Body of pancreas (tissue), 4 donors: ENCODE results near the gene BORCS6. TPM values are rescaled to one million over a fixed set of nuclear protein-coding genes. Genes with fewer than 3 reads are reported as not detected.

Source experiments
- ATAC-seq: fragments of 150-250 bp; one replicate; pipeline ENCODE4 v1.9.1; 2016
- DNase-seq, 4 donors: peaks; one replicate each; pipeline ENCODE4 v3.0.0-alpha.2; 2019
- H3K27ac ChIP-seq, 4 donors: fragments of 200-600 bp; sonication (generic); 1 replicate in 3 of 4; 2 replicates in 1 of 4; pipeline versions ENCODE4 v1.5.1 to v1.6.1; 2016 to 2019; ENCODE audit warnings: mild to moderate bottlenecking in 1 of 4, mixed read lengths in 1 of 4, moderate library complexity in 1 of 4
- H3K27me3 ChIP-seq, 2 donors: fragments of 200-600 bp; sonication (generic); one replicate each; pipeline ENCODE4 v1.6.0; 2016; ENCODE audit warnings: mild to moderate bottlenecking in 1 of 2
- H3K36me3 ChIP-seq, 2 donors: fragments of 200-600 bp; sonication (generic); replicated peaks in 1 of 2; 2 replicates each; pipeline ENCODE4 v1.5.1; 2016; ENCODE audit warnings: low read depth in 2 of 2; ENCODE audit not compliant: insufficient read depth in 1 of 2
- H3K4me1 ChIP-seq: fragments of 200-600 bp; sonication (generic); one replicate; pipeline ENCODE4 v1.6.0; 2016
- H3K4me3 ChIP-seq, 2 donors: fragments of 200-600 bp; sonication (generic); 1 replicate in 1 of 2; 2 replicates in 1 of 2; pipeline ENCODE4 v1.5.1; 2016 to 2019
- H3K9me3 ChIP-seq, 3 donors: fragments of 200-600 bp; sonication (generic); 1 replicate in 2 of 3; 2 replicates in 1 of 3; pipeline ENCODE4 v1.5.1; 2016
- CTCF ChIP-seq, 7 experiments: fragments of 450-650 bp in 4 of 7; fragments of 200-600 bp in 3 of 7; sonication (generic) in 3 of 7; IDR thresholded peaks; one replicate each; pipeline ENCODE4 v1.5.1; 2016 to 2019; ENCODE audit warnings: antibody characterized with exemption in 7 of 7
- POLR2A ChIP-seq, 3 donors: fragments of 450-650 bp; IDR thresholded peaks; one replicate each; pipeline ENCODE4 v1.6.1; 2016; ENCODE audit warnings: antibody characterized with exemption in 3 of 3, mild to moderate bottlenecking in 2 of 3
- WGBS, 2 donors: methylation state at CpG; one replicate each; pipeline ENCODE4 v1.1.5; 2017; 5-methylcytosine and 5-hydroxymethylcytosine counted together
- intact Hi-C: fragments of 100-400 bp; cut with DNase I; formaldehyde crosslinking; loops from one replicate; pipeline ENCODE4 v1.15.1; 2023
- total RNA-seq, 2 donors: library from RNA; depleted of rRNA; stranded (reverse); fragments of >200 nt; gene quantifications; one replicate each; pipeline ENCODE4 v1.1.0, GENCODE V29; 2016

Gene BORCS6
- total RNA-seq, 2 donors from 2014 or later = 11.9 to 16.2 TPM

- Histone ChIP-seq H3K36me3 (no peaks in the 10 kb centered on the region), H3K4me3 (no peak overlapping the region), H3K9me3 (no peaks in the 10 kb centered on the region), H3K27me3 (no peaks in the 10 kb centered on the region), H3K27ac (no peak overlapping the region), H3K4me1 (peaks cover 17% of the 10 kb centered on the region)
- intact Hi-C loops = no loop called here
- 91 to 93% methylated on average over 11 to 12 of the region's 12 CpGs for WGBS, 2 donors
- TF ChIP-seq CTCF (IDR thresholded peaks at IDR 0.05) (no peak), POLR2A (IDR thresholded peaks at IDR 0.05) (no peak)
- ATAC-seq (no peak), DNase-seq (no peak)
Observed at GRCh38 chr17:8206536-8206935, 16.6 kb upstream of the BORCS6 start.

GRCh38 chr17:8204761-8205555 lies 15.0 kb upstream of the BORCS6 start:
- Histone ChIP-seq H3K27me3 (no peaks in the 10 kb centered on the region), H3K4me3 (no peak overlapping the region), H3K36me3 (no peaks in the 10 kb centered on the region), H3K9me3 (no peaks in the 10 kb centered on the region), H3K27ac (no peak overlapping the region), H3K4me1 (peaks cover 3% of the 10 kb centered on the region)
- DNase-seq (no peak), ATAC-seq (no peak)
- no peak for TF ChIP-seq CTCF (IDR thresholded peaks at IDR 0.05)
- WGBS, 2 donors = 82 to 84% methylated on average over 15 to 18 of the region's 19 CpGs
- intact Hi-C loops = no loop called here

- H3K36me3 ChIP-seq = no peaks in the 10 kb centered on the region
- ATAC-seq (peak; percentile 64), DNase-seq (peak; percentile 82 to 93 (median 86))
- H3K4me1 ChIP-seq = peaks cover 40% of the 10 kb centered on the region
- H3K27me3 ChIP-seq = no peaks in the 10 kb centered on the region
- WGBS, 2 donors = 9 to 19% methylated on average over 12 of the region's 12 CpGs
- intact Hi-C loops = no loop called here
- H3K27ac ChIP-seq = peak overlapping the region; percentile 54 to 76 (median 67)
- no peaks in the 10 kb centered on the region for H3K9me3 ChIP-seq
- H3K4me3 ChIP-seq = no peak overlapping the region
- peak in 2 of 3 donors; percentile 69 to 73 for TF ChIP-seq POLR2A (IDR thresholded peaks at IDR 0.05)
- no peak for TF ChIP-seq CTCF (IDR thresholded peaks at IDR 0.05)
Observed at GRCh38 chr17:8192070-8192815, 2.3 kb upstream of the BORCS6 start.

GRCh38 chr17:8190506-8190905 lies 526 bp upstream of the BORCS6 start:
- intact Hi-C loops = no loop called here
- TF ChIP-seq CTCF (IDR thresholded peaks at IDR 0.05) = no peak
- no peak for TF ChIP-seq POLR2A (IDR thresholded peaks at IDR 0.05)
- 31 to 45% methylated on average over 6 of the region's 6 CpGs for WGBS, 2 donors
- no peaks in the 10 kb centered on the region for H3K9me3 ChIP-seq
- H3K4me3 ChIP-seq = no peak overlapping the region
- peak overlapping the region in 3 of 4 donors; percentile 15 to 96 (median 96) for H3K27ac ChIP-seq
- DNase-seq (no peak), ATAC-seq (no peak)
- no peaks in the 10 kb centered on the region for H3K36me3 ChIP-seq
- H3K27me3 ChIP-seq = no peaks in the 10 kb centered on the region
- H3K4me1 ChIP-seq = peaks cover 54% of the 10 kb centered on the region
